Osteoblast (primary cell): ENCODE data around the gene SETD3. TPM values are rescaled to one million over a fixed set of nuclear protein-coding genes. Genes with fewer than 3 reads are reported as not detected.

Experiments
- DNase-seq: peaks from one replicate; pipeline ENCODE4 v3.0.0; 2011; ENCODE audit warnings: low spot score, mixed read lengths; ENCODE audit not compliant: insufficient read length; ENCODE audit errors: missing footprints
- H2AFZ ChIP-seq: 2 replicates; pipeline ENCODE4 v1.6.0; 2011; ENCODE audit warnings: mild to moderate bottlenecking, low read length
- H3K27ac ChIP-seq: 2 replicates; pipeline ENCODE4 v1.5.1; 2011; ENCODE audit warnings: mild to moderate bottlenecking, low read depth, low read length, moderate library complexity
- H3K27me3 ChIP-seq: 2 replicates; pipeline ENCODE4 v1.6.0; 2012; ENCODE audit warnings: mild to moderate bottlenecking, control low read depth, inconsistent platforms, low read length, moderate library complexity; ENCODE audit not compliant: insufficient read depth
- H3K36me3 ChIP-seq: 2 replicates; pipeline ENCODE4 v1.5.1; 2011; ENCODE audit warnings: mild to moderate bottlenecking, low read length, control low read depth, moderate library complexity; ENCODE audit not compliant: insufficient read depth
- H3K4me1 ChIP-seq: 2 replicates; pipeline ENCODE4 v1.5.1; 2011; ENCODE audit warnings: mild to moderate bottlenecking, low read length, control low read depth, moderate library complexity; ENCODE audit not compliant: insufficient read depth
- H3K4me2 ChIP-seq: 2 replicates; pipeline ENCODE4 v1.6.0; 2011; ENCODE audit warnings: mild to moderate bottlenecking, low read length; ENCODE audit not compliant: insufficient read depth
- H3K4me3 ChIP-seq: fragments of 200-600 bp; sonication (generic); 3 replicates; pipeline ENCODE4 v1.5.1; 2012; ENCODE audit warnings: mild to moderate bottlenecking, low read length, inconsistent platforms; ENCODE audit not compliant: insufficient read depth
- H3K79me2 ChIP-seq: 2 replicates; pipeline ENCODE4 v1.6.0; 2012; ENCODE audit warnings: mild to moderate bottlenecking, low read length, control low read depth, inconsistent platforms; ENCODE audit not compliant: insufficient read depth
- H3K9me3 ChIP-seq: 2 replicates; pipeline ENCODE4 v1.5.1; 2011; ENCODE audit warnings: low read depth, low read length, control low read depth
- H4K20me1 ChIP-seq: 2 replicates; pipeline ENCODE4 v1.6.0; 2012; ENCODE audit warnings: mild to moderate bottlenecking, low read length, control low read depth; ENCODE audit not compliant: insufficient read depth
- total RNA-seq: library from RNA; depleted of rRNA; stranded (reverse); fragments of >200 nt; gene quantifications from 2 replicates; pipeline ENCODE4 v1.2.3, GENCODE V29; 2012
- TF ChIP-seq, protein P1 (sequence below): IDR thresholded peaks from 2 replicates; pipeline ENCODE4 v1.5.1; 2011; ENCODE audit warnings: mild to moderate bottlenecking, low read depth, low read length, moderate library complexity; ENCODE audit errors: extremely low read depth

The SETD3 gene
- 58.6 and 65.1 TPM in 2 replicates for total RNA-seq

GRCh38 chr14:99479906-99480869 is at the start of gene SETD3:
TSS of gene SETD3 (minus strand) at chr14:99480859. CDS start at chr14:99465805, 15,054 bp downstream.
- Histone ChIP-seq H3K4me1 (peaks cover 23% of the 10 kb centered on the region), H3K9me3 (no peaks in the 10 kb centered on the region), H3K4me3 (peak within 1 kb of the TSS; percentile 92), H4K20me1 (peaks cover 56% of the 10 kb centered on the region), H2AFZ (peak within 1 kb of the TSS; percentile 95), H3K4me2 (peak within 1 kb of the TSS; percentile 96), H3K79me2 (peaks cover 86% of the 10 kb centered on the region), H3K36me3 (no peaks in the 10 kb centered on the region), H3K27ac (peak within 1 kb of the TSS; percentile 92), H3K27me3 (no peaks in the 10 kb centered on the region)
- peak; percentile 89 for DNase-seq
- TF ChIP-seq, protein P1, sequence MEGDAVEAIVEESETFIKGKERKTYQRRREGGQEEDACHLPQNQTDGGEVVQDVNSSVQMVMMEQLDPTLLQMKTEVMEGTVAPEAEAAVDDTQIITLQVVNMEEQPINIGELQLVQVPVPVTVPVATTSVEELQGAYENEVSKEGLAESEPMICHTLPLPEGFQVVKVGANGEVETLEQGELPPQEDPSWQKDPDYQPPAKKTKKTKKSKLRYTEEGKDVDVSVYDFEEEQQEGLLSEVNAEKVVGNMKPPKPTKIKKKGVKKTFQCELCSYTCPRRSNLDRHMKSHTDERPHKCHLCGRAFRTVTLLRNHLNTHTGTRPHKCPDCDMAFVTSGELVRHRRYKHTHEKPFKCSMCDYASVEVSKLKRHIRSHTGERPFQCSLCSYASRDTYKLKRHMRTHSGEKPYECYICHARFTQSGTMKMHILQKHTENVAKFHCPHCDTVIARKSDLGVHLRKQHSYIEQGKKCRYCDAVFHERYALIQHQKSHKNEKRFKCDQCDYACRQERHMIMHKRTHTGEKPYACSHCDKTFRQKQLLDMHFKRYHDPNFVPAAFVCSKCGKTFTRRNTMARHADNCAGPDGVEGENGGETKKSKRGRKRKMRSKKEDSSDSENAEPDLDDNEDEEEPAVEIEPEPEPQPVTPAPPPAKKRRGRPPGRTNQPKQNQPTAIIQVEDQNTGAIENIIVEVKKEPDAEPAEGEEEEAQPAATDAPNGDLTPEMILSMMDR = peak; percentile 18

DNA sequence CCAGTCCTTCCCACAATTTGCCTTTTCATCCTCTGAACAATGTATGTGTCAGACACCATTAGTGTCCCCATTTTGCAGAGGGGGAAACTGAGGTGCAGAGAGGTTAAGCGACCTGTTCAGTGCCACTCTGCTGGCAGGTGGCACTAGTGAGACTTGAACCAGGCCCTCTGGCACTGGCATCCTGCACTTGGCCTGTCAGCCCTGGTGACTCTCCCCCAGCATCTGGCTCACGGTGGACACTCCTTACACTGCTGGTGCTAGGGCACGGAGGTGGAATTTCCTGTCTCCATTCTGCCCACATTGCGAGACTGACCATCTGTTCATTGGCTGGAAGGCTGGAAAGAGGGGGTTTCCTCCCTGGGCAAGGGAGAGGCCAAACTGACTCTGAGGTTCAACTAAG is 49.2 kb upstream of the SETD3 start:
- H3K4me2 ChIP-seq = no peak overlapping the region
- peaks cover 28% of the 10 kb centered on the region for H3K4me1 ChIP-seq
- H3K36me3 ChIP-seq = no peaks in the 10 kb centered on the region
- no peaks in the 10 kb centered on the region for H3K9me3 ChIP-seq
- H4K20me1 ChIP-seq = peaks cover 3% of the 10 kb centered on the region
- H3K27me3 ChIP-seq = no peaks in the 10 kb centered on the region
- no peak overlapping the region for H3K27ac ChIP-seq
- DNase-seq = no peak
- H2AFZ ChIP-seq = no peak overlapping the region
- no peak overlapping the region for H3K4me3 ChIP-seq
- TF ChIP-seq, protein P1 = no peak
- no peaks in the 10 kb centered on the region for H3K79me2 ChIP-seq

DNA sequence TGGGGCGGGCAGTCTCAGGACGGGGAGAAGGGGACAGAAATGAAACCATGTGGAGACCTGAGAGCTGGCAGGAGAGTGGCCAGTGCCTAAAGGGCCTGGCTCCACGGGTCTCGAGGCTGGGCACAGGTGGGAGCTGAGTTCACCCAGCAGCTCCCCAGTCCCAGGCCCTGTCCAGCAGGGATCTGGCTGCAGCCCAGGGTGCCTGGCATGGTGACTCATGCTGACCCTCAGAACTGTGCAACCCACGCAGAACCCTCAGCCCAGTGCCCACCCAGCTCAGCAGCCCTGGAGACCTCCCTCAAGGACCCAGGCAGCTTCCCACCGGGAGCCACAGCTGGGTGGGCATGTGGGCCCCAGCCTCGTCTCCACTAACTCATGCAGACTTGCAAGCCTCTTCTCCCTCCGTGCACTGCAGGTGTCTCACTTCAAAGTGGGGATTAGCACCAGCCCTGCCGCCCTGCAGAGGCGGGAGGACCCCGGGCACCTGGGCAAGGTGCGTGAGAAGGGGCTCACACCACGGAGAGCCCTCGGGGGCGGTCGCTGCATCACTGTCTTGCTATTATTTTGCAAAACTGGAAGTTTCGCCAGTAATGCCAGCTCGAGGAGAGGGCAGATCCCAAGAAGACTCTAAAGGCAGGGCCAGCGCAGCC is 46.9 kb upstream of the SETD3 start:
- no peak for DNase-seq
- H3K27ac ChIP-seq = no peak overlapping the region
- no peak overlapping the region for H3K4me2 ChIP-seq

More for the DNA sequence above, 46.9 kb upstream of the SETD3 start:
- Histone ChIP-seq H3K27me3 (no peaks in the 10 kb centered on the region), H2AFZ (no peak overlapping the region), H3K79me2 (no peaks in the 10 kb centered on the region), H4K20me1 (no peaks in the 10 kb centered on the region), H3K4me3 (no peak overlapping the region), H3K4me1 (peaks cover 29% of the 10 kb centered on the region), H3K9me3 (no peaks in the 10 kb centered on the region), H3K36me3 (no peaks in the 10 kb centered on the region)
- TF ChIP-seq, protein P1 = no peak
